ENCODE results near the gene RSRP1.

DNA sequence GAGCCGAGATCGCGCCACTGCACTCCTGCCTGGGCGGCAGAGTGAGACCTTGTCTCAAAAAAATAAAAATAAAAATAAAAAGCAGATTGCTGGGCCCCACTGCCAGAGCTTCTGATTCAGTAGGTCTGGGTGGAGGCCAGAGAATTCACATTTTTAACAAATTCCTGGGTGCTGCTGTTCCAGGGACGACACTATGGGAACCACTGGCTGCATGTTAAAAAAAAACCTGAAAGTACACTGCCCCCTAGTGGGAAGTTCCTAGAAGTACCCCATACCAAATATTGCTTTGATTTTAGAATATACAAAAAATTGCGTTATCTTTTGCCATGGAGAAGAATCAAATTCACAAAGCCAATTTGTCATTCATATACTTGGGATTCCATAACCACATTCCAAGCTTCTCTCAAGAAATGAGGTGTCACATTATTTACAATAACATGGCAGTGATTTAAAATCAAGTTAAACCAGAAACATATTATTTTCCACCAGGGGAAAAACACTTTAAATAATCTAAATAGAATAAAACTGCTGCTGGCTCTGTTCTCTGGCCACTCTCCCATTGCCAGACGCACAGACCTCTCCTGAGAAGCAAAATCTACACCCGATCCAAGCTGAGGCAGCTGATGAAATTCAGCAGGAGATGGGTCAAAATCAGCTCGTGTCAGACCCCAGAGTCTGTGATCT, 42.3 kb downstream of the RSRP1 start:
- TF ChIP-seq, protein P1, sequence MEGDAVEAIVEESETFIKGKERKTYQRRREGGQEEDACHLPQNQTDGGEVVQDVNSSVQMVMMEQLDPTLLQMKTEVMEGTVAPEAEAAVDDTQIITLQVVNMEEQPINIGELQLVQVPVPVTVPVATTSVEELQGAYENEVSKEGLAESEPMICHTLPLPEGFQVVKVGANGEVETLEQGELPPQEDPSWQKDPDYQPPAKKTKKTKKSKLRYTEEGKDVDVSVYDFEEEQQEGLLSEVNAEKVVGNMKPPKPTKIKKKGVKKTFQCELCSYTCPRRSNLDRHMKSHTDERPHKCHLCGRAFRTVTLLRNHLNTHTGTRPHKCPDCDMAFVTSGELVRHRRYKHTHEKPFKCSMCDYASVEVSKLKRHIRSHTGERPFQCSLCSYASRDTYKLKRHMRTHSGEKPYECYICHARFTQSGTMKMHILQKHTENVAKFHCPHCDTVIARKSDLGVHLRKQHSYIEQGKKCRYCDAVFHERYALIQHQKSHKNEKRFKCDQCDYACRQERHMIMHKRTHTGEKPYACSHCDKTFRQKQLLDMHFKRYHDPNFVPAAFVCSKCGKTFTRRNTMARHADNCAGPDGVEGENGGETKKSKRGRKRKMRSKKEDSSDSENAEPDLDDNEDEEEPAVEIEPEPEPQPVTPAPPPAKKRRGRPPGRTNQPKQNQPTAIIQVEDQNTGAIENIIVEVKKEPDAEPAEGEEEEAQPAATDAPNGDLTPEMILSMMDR (IDR thresholded peaks at IDR 0.05; ENCODE audit: control extremely low read depth in 1 of 3, insufficient read depth in 1 of 3, low read depth in 1 of 3, low read length in 3 of 3): peak in 2 of 3 experiments; percentile 58 to 63; a peak in 3 of 4 replicates
- TF ChIP-seq, protein P2, sequence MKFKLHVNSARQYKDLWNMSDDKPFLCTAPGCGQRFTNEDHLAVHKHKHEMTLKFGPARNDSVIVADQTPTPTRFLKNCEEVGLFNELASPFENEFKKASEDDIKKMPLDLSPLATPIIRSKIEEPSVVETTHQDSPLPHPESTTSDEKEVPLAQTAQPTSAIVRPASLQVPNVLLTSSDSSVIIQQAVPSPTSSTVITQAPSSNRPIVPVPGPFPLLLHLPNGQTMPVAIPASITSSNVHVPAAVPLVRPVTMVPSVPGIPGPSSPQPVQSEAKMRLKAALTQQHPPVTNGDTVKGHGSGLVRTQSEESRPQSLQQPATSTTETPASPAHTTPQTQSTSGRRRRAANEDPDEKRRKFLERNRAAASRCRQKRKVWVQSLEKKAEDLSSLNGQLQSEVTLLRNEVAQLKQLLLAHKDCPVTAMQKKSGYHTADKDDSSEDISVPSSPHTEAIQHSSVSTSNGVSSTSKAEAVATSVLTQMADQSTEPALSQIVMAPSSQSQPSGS (IDR thresholded peaks at IDR 0.05; ENCODE audit: low read length): no peak
- TF ChIP-seq EZH2 (IDR thresholded peaks at IDR 0.05; ENCODE audit: low read depth, low read length, severe bottlenecking) (no peak), GABPA (IDR thresholded peaks at IDR 0.05; ENCODE audit: borderline replicate concordance, insufficient read depth, low read length) (no peak), POLR2AphosphoS5 (IDR thresholded peaks at IDR 0.05; ENCODE audit: low read depth, low read length) (no peak), TEAD4 (IDR thresholded peaks at IDR 0.05; ENCODE audit: low read depth, low read length) (peak; percentile 35; the same call in 1 of the 2 replicates), POLR2A (IDR thresholded peaks at IDR 0.05; ENCODE audit: control extremely low read depth in 1 of 2, low read depth in 2 of 2, low read length in 2 of 2) (no peak), SIX5 (IDR thresholded peaks at IDR 0.05; ENCODE audit: low read depth, low read length) (no peak), FOSL1 (IDR thresholded peaks at IDR 0.05; ENCODE audit: insufficient read depth, low read depth, low read length) (no peak), NANOG (IDR thresholded peaks at IDR 0.05; ENCODE audit: insufficient read depth, low read depth, low read length, poor library complexity, severe bottlenecking) (no peak)
- TF ChIP-seq, protein P3, sequence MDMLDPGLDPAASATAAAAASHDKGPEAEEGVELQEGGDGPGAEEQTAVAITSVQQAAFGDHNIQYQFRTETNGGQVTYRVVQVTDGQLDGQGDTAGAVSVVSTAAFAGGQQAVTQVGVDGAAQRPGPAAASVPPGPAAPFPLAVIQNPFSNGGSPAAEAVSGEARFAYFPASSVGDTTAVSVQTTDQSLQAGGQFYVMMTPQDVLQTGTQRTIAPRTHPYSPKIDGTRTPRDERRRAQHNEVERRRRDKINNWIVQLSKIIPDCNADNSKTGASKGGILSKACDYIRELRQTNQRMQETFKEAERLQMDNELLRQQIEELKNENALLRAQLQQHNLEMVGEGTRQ (IDR thresholded peaks at IDR 0.05; ENCODE audit: low read length): no peak
